Left ventricle myocardium inferior (tissue), 1 donor: ENCODE results near the gene NDUFAF2. TPM values are rescaled to one million over a fixed set of nuclear protein-coding genes. Genes with fewer than 3 reads are reported as not detected.
A peak's percentile ranks its signal among the peaks of the same experiment; 100 is the strongest.

Experiments used
- DNase-seq: peaks from one replicate; pipeline ENCODE4 v3.0.0-alpha.2; 2020
- H3K27ac ChIP-seq: fragments of 200-600 bp; replicated peaks from 2 replicates; pipeline ENCODE4 v1.8.0; 2021
- H3K27me3 ChIP-seq: fragments of 200-600 bp; 2 replicates; pipeline ENCODE4 v1.8.0; 2021; ENCODE audit warnings: low read depth
- H3K36me3 ChIP-seq: fragments of 200-600 bp; 2 replicates; pipeline ENCODE4 v1.8.0; 2021
- H3K4me1 ChIP-seq: fragments of 200-600 bp; 2 replicates; pipeline ENCODE4 v1.8.0; 2021
- H3K4me3 ChIP-seq: fragments of 200-600 bp; 2 replicates; pipeline ENCODE4 v1.8.0; 2021; ENCODE audit warnings: mild to moderate bottlenecking, moderate library complexity
- H3K9me3 ChIP-seq: fragments of 200-600 bp; replicated peaks from 2 replicates; pipeline ENCODE4 v1.8.0; 2021
- CTCF ChIP-seq: fragments of 200-600 bp; IDR thresholded peaks from 2 replicates; pipeline ENCODE4 v1.8.0; 2021; ENCODE audit warnings: antibody characterized with exemption, mild to moderate bottlenecking, borderline replicate concordance
- intact Hi-C: fragments of 100-400 bp; cut with micrococcal nuclease; formaldehyde crosslinking; loops from one replicate; pipeline ENCODE4 v1.11.0; 2022
- total RNA-seq: library from RNA; stranded (reverse); fragmentation: NEBNext Ultra II Directional; extraction: Animal tissue kit (Norgen Biotek cat#: 25700); gene quantifications from one replicate; pipeline ENCODE4 v1.2.1, GENCODE V29; 2021
- donor health status: DM: no; HTN: yes; CAD: no; lungs with severe emphysema.

The NDUFAF2 gene
- total RNA-seq, 1 donor from 2014 or later: 37.6 TPM

GRCh38 chr5:60993425-60993824 is 48.4 kb downstream of the NDUFAF2 start:
- Histone ChIP-seq H3K4me1 (peaks cover 37% of the 10 kb centered on the region), H3K4me3 (no peak overlapping the region), H3K27me3 (no peaks in the 10 kb centered on the region), H3K9me3 (peaks cover 24% of the 10 kb centered on the region), H3K27ac (peak overlapping the region; percentile 71), H3K36me3 (no peaks in the 10 kb centered on the region)
- intact Hi-C loops: no loop called here
- no peak for TF ChIP-seq CTCF
- DNase-seq: no peak

- intact Hi-C loops: no loop called here
- Histone ChIP-seq H3K4me3 (no peak overlapping the region), H3K27me3 (no peaks in the 10 kb centered on the region), H3K9me3 (peaks cover 20% of the 10 kb centered on the region), H3K27ac (peak overlapping the region; percentile 71), H3K4me1 (peaks cover 40% of the 10 kb centered on the region), H3K36me3 (no peaks in the 10 kb centered on the region)
- no peak for TF ChIP-seq CTCF
- peak; percentile 25 for DNase-seq
Measured at GRCh38 chr5:60993875-60994571, 49.0 kb downstream of the NDUFAF2 start.

GRCh38 chr5:60996368-60996767 is 51.4 kb downstream of the NDUFAF2 start:
- no peak for DNase-seq
- Histone ChIP-seq H3K9me3 (peaks cover 9% of the 10 kb centered on the region), H3K27ac (no peak overlapping the region), H3K27me3 (no peaks in the 10 kb centered on the region), H3K36me3 (no peaks in the 10 kb centered on the region), H3K4me3 (no peak overlapping the region), H3K4me1 (peaks cover 53% of the 10 kb centered on the region)
- intact Hi-C loops: no loop called here
- TF ChIP-seq CTCF: no peak

GRCh38 chr5:60997721-60998120 is 52.7 kb downstream of the NDUFAF2 start:
- H3K27ac ChIP-seq: no peak overlapping the region

GRCh38 chr5:61000887-61001286 is 55.9 kb downstream of the NDUFAF2 start:
- no peaks in the 10 kb centered on the region for H3K27me3 ChIP-seq

More at GRCh38 chr5:60997721-60998120, 52.7 kb downstream of the NDUFAF2 start:
- intact Hi-C loops: no loop called here
- Histone ChIP-seq H3K36me3 (no peaks in the 10 kb centered on the region), H3K9me3 (peaks cover 9% of the 10 kb centered on the region), H3K27me3 (no peaks in the 10 kb centered on the region), H3K4me3 (no peak overlapping the region), H3K4me1 (peaks cover 56% of the 10 kb centered on the region)
- no peak for TF ChIP-seq CTCF
- DNase-seq: no peak

More at GRCh38 chr5:61000887-61001286, 55.9 kb downstream of the NDUFAF2 start:
- Histone ChIP-seq H3K4me3 (no peak overlapping the region), H3K27ac (no peak overlapping the region), H3K36me3 (no peaks in the 10 kb centered on the region), H3K9me3 (no peaks in the 10 kb centered on the region), H3K4me1 (peaks cover 34% of the 10 kb centered on the region)
- no peak for DNase-seq
- intact Hi-C loops: no loop called here
- no peak for TF ChIP-seq CTCF
